Aorta (tissue), 5 donors: ENCODE results near the gene ACTA1. TPM values are rescaled to one million over a fixed set of nuclear protein-coding genes. Genes with fewer than 3 reads are reported as not detected.
"Not testable (repeated sequence)": the region's sequence is repeated elsewhere in the genome, so short reads cannot be mapped to it uniquely, and the experiment has no call there.

Experiments used
- ATAC-seq: fragments of 200-7000 bp; cut with Tn5 transposase; one replicate; pipeline ENCODE4 v1.9.1; 2022; ENCODE audit warnings: moderate library complexity; ENCODE audit not compliant: low FRiP score
- DNase-seq, 2 donors: peaks; one replicate each; pipeline ENCODE4 v3.0.0-alpha.2; 2020
- H3K27ac ChIP-seq, 2 donors: one replicate each; pipeline ENCODE4 v1.5.1; 2013; ENCODE audit warnings: low read length in 2 of 2, mild to moderate bottlenecking in 2 of 2, moderate library complexity in 2 of 2, control low read depth in 1 of 2, inconsistent platforms in 1 of 2, low read depth in 1 of 2
- H3K27me3 ChIP-seq, 2 donors: one replicate each; pipeline ENCODE4 v1.6.1; 2013; ENCODE audit warnings: control low read depth in 1 of 2, low read length in 1 of 2, mild to moderate bottlenecking in 1 of 2, moderate library complexity in 1 of 2; ENCODE audit not compliant: insufficient read depth in 2 of 2, control insufficient read depth in 1 of 2
- H3K36me3 ChIP-seq, 2 donors: one replicate each; pipeline ENCODE4 v1.6.1; 2013; ENCODE audit warnings: control low read depth in 1 of 2, low read length in 1 of 2, mild to moderate bottlenecking in 1 of 2; ENCODE audit not compliant: insufficient read depth in 2 of 2, control insufficient read depth in 1 of 2
- H3K4me1 ChIP-seq, 2 donors: one replicate each; pipeline ENCODE4 v1.6.1; 2013; ENCODE audit warnings: low read length in 2 of 2, control low read depth in 1 of 2, mild to moderate bottlenecking in 1 of 2, moderate library complexity in 1 of 2; ENCODE audit not compliant: insufficient read depth in 2 of 2, control insufficient read depth in 1 of 2
- H3K4me3 ChIP-seq, 2 donors: one replicate each; pipeline ENCODE4 v1.5.1; 2013; ENCODE audit warnings: low read length in 2 of 2, control low read depth in 1 of 2, mild to moderate bottlenecking in 1 of 2
- H3K9me3 ChIP-seq: one replicate; pipeline ENCODE4 v1.6.1; 2013; ENCODE audit warnings: mild to moderate bottlenecking, low read length; ENCODE audit not compliant: control insufficient read depth
- whole genome bisulfite sequencing, 2 donors: extraction: QIAGEN DNeasy Blood & Tissue Kit; methylation state at CpG; one replicate each; pipeline ENCODE4 v1.1.7; 2013; 5-methylcytosine and 5-hydroxymethylcytosine counted together
- intact Hi-C, 2 donors: fragments of 100-400 bp; cut with DNase I; formaldehyde crosslinking; loops; one replicate each; pipeline versions ENCODE4 v1.14.2 to v1.15.0; 2022
- polyA plus RNA-seq, 2 donors: library from polyadenylated mRNA; stranded (reverse); fragments of 200-250 nt; gene quantifications; one replicate each; pipeline ENCODE4 v1.2.3, GENCODE V29; 2013
- total RNA-seq, 2 donors: library from RNA; stranded (reverse); fragmentation: NEBNext Ultra II Directional; extraction: Animal tissue kit (Norgen Biotek cat#: 25700); gene quantifications; one replicate each; pipeline ENCODE4 v1.2.1, GENCODE V29; 2021
- donor health status: healthy with polysubstance abuse.
- donor health status: Bipolar disorder and iron deficiency.
- donor health status: DM: no; HTN: no; CAD: no.
- donor health status: DM: no; HTN: no; CAD: no.
- donor health status: DM: yes; HTN: yes; CAD: no.

The ACTA1 gene
- total and polyA plus RNA-seq, 4 donors = 1.8 to 46.8 (median 11.4) TPM

- no peak overlapping the region for H3K4me3 ChIP-seq
- intact Hi-C loops = no loop called here
- peak; percentile 12 for ATAC-seq
- H3K4me1 ChIP-seq = no peaks in the 10 kb centered on the region
- H3K27ac ChIP-seq = no peak overlapping the region
- H3K36me3 ChIP-seq = no peaks in the 10 kb centered on the region
- H3K9me3 ChIP-seq = no peaks in the 10 kb centered on the region
- no peak for DNase-seq
- WGBS, 2 donors = 24 to 33% methylated on average over 18 of the region's 18 CpGs
- H3K27me3 ChIP-seq = no peaks in the 10 kb centered on the region
These were observed 24.1 kb downstream of the ACTA1 start for GRCh38 chr1:229409616-229410369.

GRCh38 chr1:229408458-229409037 is 25.3 kb downstream of the ACTA1 start:
- Histone ChIP-seq H3K9me3 (no peaks in the 10 kb centered on the region), H3K4me3 (no peak overlapping the region), H3K27ac (no peak overlapping the region), H3K27me3 (no peaks in the 10 kb centered on the region), H3K36me3 (no peaks in the 10 kb centered on the region), H3K4me1 (no peaks in the 10 kb centered on the region)
- WGBS, 2 donors = 48 to 49% methylated on average over 8 of the region's 8 CpGs
- ATAC-seq = peak; percentile 34
- intact Hi-C loops = no loop called here
- DNase-seq = no peak

GRCh38 chr1:229407206-229408026 is 26.5 kb downstream of the ACTA1 start:
- no peak for ATAC-seq
- peak overlapping the region in 1 of 2 donors; percentile 14 for H3K4me3 ChIP-seq
- DNase-seq = no peak
- no peaks in the 10 kb centered on the region for H3K4me1 ChIP-seq
- no peaks in the 10 kb centered on the region for H3K36me3 ChIP-seq
- intact Hi-C loops = no loop called here
- no peak overlapping the region for H3K27ac ChIP-seq
- 4 to 6% methylated on average over 65 to 68 of the region's 68 CpGs for WGBS, 2 donors
- no peaks in the 10 kb centered on the region for H3K9me3 ChIP-seq
- no peaks in the 10 kb centered on the region for H3K27me3 ChIP-seq

GRCh38 chr1:229406798-229407197 is 27.1 kb downstream of the ACTA1 start:
- DNase-seq (no peak), ATAC-seq (no peak)
- WGBS, 2 donors = 10 to 24% methylated on average over 10 of the region's 10 CpGs
- Histone ChIP-seq H3K4me1 (no peaks in the 10 kb centered on the region), H3K9me3 (no peaks in the 10 kb centered on the region), H3K27me3 (no peaks in the 10 kb centered on the region), H3K4me3 (peak overlapping the region in 1 of 2 donors; percentile 14), H3K36me3 (no peaks in the 10 kb centered on the region), H3K27ac (no peak overlapping the region)
- intact Hi-C loops = no loop called here

- H3K27me3 ChIP-seq = no peaks in the 10 kb centered on the region
- H3K27ac ChIP-seq = no peak overlapping the region
- H3K4me3 ChIP-seq = no peak overlapping the region
- 82 to 84% methylated on average over 8 of the region's 8 CpGs for whole genome bisulfite sequencing, 2 donors
- no peak for DNase-seq
- no peaks in the 10 kb centered on the region for H3K36me3 ChIP-seq
- H3K4me1 ChIP-seq = no peaks in the 10 kb centered on the region
- H3K9me3 ChIP-seq = no peaks in the 10 kb centered on the region
- no peak for ATAC-seq
- intact Hi-C loops = no loop called here
These were observed 30.3 kb downstream of the ACTA1 start for GRCh38 chr1:229403573-229403972.

GRCh38 chr1:229402993-229403392 is 30.9 kb downstream of the ACTA1 start:
- no peaks in the 10 kb centered on the region for H3K36me3 ChIP-seq
- no peaks in the 10 kb centered on the region for H3K9me3 ChIP-seq
- H3K27me3 ChIP-seq = no peaks in the 10 kb centered on the region
- intact Hi-C loops = no loop called here
- DNase-seq (no peak), ATAC-seq (no peak)
- no peak overlapping the region for H3K27ac ChIP-seq
- 65 to 73% methylated on average over 6 of the region's 6 CpGs for WGBS, 2 donors
- H3K4me1 ChIP-seq = no peaks in the 10 kb centered on the region
- no peak overlapping the region for H3K4me3 ChIP-seq

GRCh38 chr1:229402329-229402728 is 31.6 kb downstream of the ACTA1 start:
- H3K4me3 ChIP-seq, H3K36me3 ChIP-seq, DNase-seq, H3K27me3 ChIP-seq, H3K4me1 ChIP-seq, H3K27ac ChIP-seq, H3K9me3 ChIP-seq, ATAC-seq, intact Hi-C loops: not testable (repeated sequence)
- 77 to 79% methylated on average over 4 of the region's 4 CpGs for WGBS, 2 donors

- Histone ChIP-seq H3K4me3 (no peak overlapping the region), H3K27me3 (no peaks in the 10 kb centered on the region), H3K4me1 (no peaks in the 10 kb centered on the region), H3K27ac (no peak overlapping the region), H3K36me3 (no peaks in the 10 kb centered on the region), H3K9me3 (no peaks in the 10 kb centered on the region)
- no peak for ATAC-seq
- DNase-seq = no peak
- intact Hi-C loops = no loop called here
- 40 to 41% methylated on average over 5 of the region's 5 CpGs for WGBS, 2 donors
These were observed 36.1 kb downstream of the ACTA1 start for GRCh38 chr1:229397762-229398161.
